ACC112 (cell line): ENCODE data around the gene FSTL4.

Source experiments
- H2AFZ ChIP-seq: fragments of 200-600 bp; sonication (generic); one replicate; pipeline ENCODE4 v1.6.0; 2017; ENCODE audit warnings: antibody characterized with exemption, low read length; ENCODE audit not compliant: unreplicated experiment
- H3K27ac ChIP-seq: fragments of 200-600 bp; sonication (generic); 2 replicates; pipeline ENCODE4 v1.5.1; 2014; ENCODE audit warnings: low read depth, mild to moderate bottlenecking, antibody characterized with exemption, low read length, moderate library complexity
- H3K27me3 ChIP-seq: fragments of 200-600 bp; sonication (generic); 2 replicates; pipeline ENCODE4 v1.6.1; 2014; ENCODE audit warnings: mild to moderate bottlenecking, antibody characterized with exemption, low read length, moderate library complexity, mixed read lengths; ENCODE audit not compliant: insufficient read depth
- H3K36me3 ChIP-seq: fragments of 200-600 bp; sonication (generic); 2 replicates; pipeline ENCODE4 v1.6.1; 2016; ENCODE audit warnings: mild to moderate bottlenecking, antibody characterized with exemption, low read length, moderate library complexity, mixed read lengths; ENCODE audit not compliant: insufficient read depth
- H3K4me1 ChIP-seq: fragments of 200-600 bp; sonication (generic); one replicate; pipeline ENCODE4 v1.6.1; 2016; ENCODE audit warnings: low read length, mixed read lengths; ENCODE audit not compliant: insufficient read depth, unreplicated experiment, control insufficient read depth
- H3K4me3 ChIP-seq: fragments of 200-600 bp; sonication (generic); 2 replicates; pipeline ENCODE4 v1.5.1; 2014; ENCODE audit warnings: mild to moderate bottlenecking, low read depth, low read length
- H3K79me2 ChIP-seq: fragments of 200-600 bp; sonication (generic); one replicate; pipeline ENCODE4 v1.6.0; 2016; ENCODE audit warnings: low read length; ENCODE audit not compliant: control insufficient read depth, unreplicated experiment, insufficient read depth

The FSTL4 gene

DNA sequence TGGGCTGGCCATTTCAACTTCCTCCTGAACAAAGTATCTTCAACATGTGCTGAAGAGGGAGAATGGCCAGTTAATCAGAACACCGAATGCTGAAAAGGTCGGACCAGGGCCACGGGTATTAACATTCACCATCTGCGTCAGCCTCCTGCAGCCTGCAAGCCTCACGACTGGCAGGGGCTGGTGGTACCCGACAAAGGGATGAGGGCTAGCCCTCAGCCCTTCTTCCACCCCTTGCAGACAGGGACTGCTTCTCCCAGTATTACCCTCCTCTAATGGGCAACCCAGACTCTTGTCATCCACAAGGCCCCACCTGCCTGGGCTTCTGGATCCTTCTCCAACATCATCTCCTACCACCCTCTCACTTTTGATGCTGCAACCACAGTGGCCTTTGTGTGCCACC, 246.6 kb downstream of the FSTL4 start:
- no peak overlapping the region for H2AFZ ChIP-seq
- no peak overlapping the region for H3K4me3 ChIP-seq
- no peaks in the 10 kb centered on the region for H3K36me3 ChIP-seq
- no peaks in the 10 kb centered on the region for H3K4me1 ChIP-seq
- H3K79me2 ChIP-seq = no peaks in the 10 kb centered on the region
- H3K27ac ChIP-seq = no peak overlapping the region
- H3K27me3 ChIP-seq = peaks cover 76% of the 10 kb centered on the region

DNA sequence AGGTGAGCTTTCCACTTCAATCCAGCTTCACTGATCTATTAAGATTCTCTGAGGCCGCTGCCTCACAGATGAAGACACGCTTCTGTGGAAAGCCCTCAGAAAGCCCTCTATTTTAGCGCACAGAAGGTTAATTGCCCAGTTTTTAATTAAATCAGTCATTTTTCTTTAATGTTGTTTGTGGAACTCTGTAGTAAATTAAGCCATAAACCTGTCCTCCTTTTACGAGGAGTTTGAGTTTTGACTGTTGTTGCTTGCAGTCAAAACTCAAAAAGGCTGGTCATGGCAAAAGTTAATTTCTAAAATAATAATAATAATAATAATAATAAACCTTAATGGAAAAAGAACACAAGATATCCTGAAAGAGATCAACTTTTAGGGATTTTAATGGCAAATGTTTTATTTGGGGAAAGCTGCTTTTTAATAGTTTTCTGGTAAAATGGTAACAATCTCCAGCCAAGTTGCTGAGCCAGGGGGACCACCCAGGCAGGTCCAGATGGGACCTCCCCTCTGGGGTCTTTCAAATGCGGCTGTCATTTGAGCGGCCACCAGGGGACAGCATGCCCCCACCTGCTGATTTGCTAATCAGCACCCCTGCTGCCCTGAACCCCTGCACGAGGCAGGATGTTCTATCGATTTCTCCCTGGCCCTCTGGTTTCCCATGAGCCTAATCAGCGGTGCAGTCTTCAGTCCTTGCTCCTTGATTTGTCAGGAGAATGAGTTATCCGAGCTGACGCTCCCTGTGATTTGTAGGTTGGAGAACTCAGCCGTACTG, 247.2 kb downstream of the FSTL4 start:
- Histone ChIP-seq H3K4me1 (no peaks in the 10 kb centered on the region), H3K36me3 (no peaks in the 10 kb centered on the region), H3K27me3 (peaks cover 82% of the 10 kb centered on the region), H3K79me2 (no peaks in the 10 kb centered on the region), H3K27ac (no peak overlapping the region), H2AFZ (no peak overlapping the region), H3K4me3 (no peak overlapping the region)

DNA sequence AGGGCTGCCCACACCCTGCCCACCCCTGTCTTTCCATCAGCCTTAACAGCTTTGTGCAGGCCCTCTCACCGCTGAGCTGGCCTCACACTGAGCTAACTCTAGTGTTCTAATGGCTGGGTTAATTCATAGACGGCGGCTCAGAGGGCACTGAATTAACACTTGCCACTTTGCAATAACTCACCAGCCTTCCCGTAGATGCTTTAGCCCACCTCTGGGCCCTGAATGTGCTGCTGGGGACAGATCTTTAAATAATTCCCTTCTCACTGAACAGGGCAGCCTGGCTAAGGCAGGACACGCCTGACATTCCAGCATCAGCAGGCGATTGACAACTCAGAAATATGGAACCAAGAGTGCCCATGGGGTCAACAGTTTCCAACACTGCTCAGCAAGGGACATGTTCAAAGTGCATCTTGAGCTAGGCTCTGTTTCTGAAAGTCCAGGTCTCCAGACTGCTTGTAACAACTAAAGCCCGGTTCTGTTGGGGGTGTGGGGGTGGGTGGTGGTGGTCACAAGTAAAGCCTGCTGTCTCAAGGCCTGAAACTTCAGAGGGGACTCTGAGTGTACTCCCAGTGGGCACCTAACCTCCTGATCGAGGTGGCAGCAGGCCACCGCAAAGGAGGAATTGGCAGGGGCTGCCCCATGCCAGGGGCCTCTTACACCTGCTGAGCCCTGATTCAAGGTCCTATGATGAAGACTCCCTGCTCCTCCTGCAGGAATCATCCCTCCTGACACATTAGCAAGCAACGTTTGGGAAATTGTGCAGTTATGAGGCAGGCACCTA, 248.3 kb downstream of the FSTL4 start:
- H3K4me1 ChIP-seq = no peaks in the 10 kb centered on the region
- no peak overlapping the region for H2AFZ ChIP-seq
- no peak overlapping the region for H3K4me3 ChIP-seq
- no peak overlapping the region for H3K27ac ChIP-seq
- H3K36me3 ChIP-seq = no peaks in the 10 kb centered on the region
- peaks cover 92% of the 10 kb centered on the region for H3K27me3 ChIP-seq
- no peaks in the 10 kb centered on the region for H3K79me2 ChIP-seq

DNA sequence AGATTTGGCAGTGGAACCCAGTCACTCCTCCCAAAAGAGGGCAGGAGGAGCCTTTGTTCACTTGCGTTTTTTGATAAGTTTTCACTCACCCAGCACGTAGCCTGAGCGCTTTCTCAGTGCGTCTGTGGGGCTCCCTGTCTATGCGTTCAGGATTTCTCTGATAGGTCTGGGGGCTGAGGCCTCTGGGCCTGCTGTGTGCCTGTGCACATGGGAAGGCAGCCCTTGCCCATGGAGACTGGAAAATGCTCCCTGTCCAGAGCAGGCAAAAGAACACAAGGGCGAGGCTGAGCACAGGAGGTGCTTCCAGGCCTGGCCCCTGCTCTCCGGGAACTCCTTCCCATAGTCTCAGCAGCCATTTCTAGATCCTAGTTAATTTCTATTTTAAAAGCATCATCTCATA, 249.9 kb downstream of the FSTL4 start:
- H2AFZ ChIP-seq = no peak overlapping the region
- no peaks in the 10 kb centered on the region for H3K4me1 ChIP-seq
- H3K79me2 ChIP-seq = no peaks in the 10 kb centered on the region
- H3K4me3 ChIP-seq = no peak overlapping the region
- H3K27ac ChIP-seq = no peak overlapping the region
- H3K27me3 ChIP-seq = peaks cover 85% of the 10 kb centered on the region
- H3K36me3 ChIP-seq = no peaks in the 10 kb centered on the region

DNA sequence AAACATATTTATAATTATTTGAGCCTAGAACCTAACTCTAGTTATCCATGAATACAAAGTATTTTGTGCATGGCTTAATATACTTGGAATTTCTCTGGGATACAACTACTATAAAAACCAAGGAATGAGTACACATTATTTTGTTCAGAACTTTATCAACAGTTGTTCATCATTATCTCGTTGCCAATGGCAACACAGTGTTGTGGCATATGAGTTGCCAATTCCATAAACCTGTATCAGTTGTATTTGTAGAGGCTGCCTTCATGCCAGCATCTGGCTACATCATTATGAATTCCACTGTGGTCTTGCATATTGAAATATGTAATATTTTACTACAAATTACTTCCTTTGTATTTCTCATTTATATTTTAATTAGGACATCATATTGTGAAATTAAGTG, 250.4 kb downstream of the FSTL4 start:
- peaks cover 80% of the 10 kb centered on the region for H3K27me3 ChIP-seq
- no peaks in the 10 kb centered on the region for H3K4me1 ChIP-seq
- H2AFZ ChIP-seq = no peak overlapping the region
- no peak overlapping the region for H3K27ac ChIP-seq
- H3K36me3 ChIP-seq = no peaks in the 10 kb centered on the region
- no peaks in the 10 kb centered on the region for H3K79me2 ChIP-seq
- no peak overlapping the region for H3K4me3 ChIP-seq

DNA sequence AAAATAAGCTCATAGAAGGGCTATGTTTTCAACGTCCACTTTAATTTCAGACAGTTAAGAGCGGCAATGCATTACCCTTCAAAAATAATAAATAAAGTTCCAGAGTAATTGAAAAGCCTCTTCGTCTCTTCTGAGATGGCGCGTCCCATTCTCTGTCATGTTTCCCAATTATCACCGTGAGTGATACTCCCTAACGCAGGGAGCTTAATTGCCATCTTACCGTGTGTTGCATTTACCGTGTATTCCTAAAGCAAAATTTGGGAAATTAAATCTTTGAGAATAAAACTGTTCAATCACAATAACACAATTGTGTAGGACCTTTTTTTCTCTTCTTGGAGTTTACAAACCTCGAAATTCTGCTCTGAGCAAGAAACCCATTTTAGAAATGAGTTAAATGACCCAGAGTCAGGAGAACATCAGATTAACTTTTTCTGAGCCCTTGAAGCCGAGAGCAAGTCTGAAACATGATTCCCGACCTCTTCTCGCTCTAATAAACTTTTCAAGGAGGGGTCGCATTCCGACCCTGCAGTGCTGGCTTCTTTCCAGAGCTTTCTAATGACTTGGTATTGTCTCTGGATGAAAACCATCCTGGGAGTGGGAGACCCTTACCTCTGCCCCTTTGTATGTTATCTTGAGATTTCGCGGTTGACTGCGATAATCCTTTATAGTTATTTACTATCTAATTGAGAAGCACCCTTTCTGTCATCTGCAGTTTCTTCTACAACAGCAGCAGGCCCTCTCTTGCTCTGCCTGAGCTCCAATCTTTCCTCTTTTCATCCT, 251.5 kb downstream of the FSTL4 start:
- no peaks in the 10 kb centered on the region for H3K4me1 ChIP-seq
- peaks cover 71% of the 10 kb centered on the region for H3K27me3 ChIP-seq
- H3K4me3 ChIP-seq = no peak overlapping the region
- no peaks in the 10 kb centered on the region for H3K36me3 ChIP-seq
- H3K27ac ChIP-seq = no peak overlapping the region
- H2AFZ ChIP-seq = no peak overlapping the region
- no peaks in the 10 kb centered on the region for H3K79me2 ChIP-seq

DNA sequence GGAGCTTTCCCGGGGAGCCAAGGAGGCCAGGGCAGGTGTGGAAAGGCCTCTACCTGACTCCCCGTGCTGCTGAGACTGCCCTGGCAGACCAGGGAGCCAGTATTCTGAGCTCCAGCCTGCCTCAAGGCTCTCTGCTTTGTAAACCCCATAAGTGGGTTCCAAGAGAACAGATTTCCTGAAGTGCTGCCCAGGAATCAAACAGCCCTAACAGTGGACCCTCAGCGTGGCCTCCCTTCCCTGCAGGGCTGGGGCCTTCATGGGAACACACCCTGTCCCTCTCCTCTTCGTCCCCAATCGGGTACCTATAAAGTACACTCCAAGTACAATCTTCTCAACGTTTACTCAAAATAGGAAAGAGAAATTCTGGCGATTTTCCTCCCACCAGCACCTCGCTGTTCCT, 252.5 kb downstream of the FSTL4 start:
- Histone ChIP-seq H3K27me3 (peaks cover 63% of the 10 kb centered on the region), H2AFZ (no peak overlapping the region)

DNA sequence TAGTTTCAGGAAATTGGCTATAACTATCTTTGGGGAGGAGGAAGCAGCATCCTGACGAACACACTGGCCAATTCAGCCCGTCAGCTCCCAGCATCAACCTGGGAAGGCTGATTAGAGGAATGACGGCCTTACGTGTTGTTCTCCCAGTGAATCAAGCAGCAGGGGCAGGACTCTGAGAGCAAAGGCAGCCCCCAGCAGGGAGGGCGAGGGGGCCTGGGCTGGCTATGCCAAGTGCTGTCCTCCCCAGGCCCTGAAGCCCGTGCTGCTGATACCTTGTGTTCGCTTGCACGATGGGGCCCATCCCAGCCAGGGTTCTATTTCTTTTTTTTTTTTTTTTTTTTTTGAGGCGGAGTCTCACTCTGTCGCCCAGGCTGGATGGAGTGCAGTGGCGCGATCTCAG, 254.1 kb downstream of the FSTL4 start:
- H3K4me3 ChIP-seq = no peak overlapping the region
- no peak overlapping the region for H2AFZ ChIP-seq
- peaks cover 48% of the 10 kb centered on the region for H3K27me3 ChIP-seq
- no peaks in the 10 kb centered on the region for H3K79me2 ChIP-seq
- no peaks in the 10 kb centered on the region for H3K4me1 ChIP-seq
- no peaks in the 10 kb centered on the region for H3K36me3 ChIP-seq
- H3K27ac ChIP-seq = no peak overlapping the region

More for the DNA sequence above, 252.5 kb downstream of the FSTL4 start:
- no peak overlapping the region for H3K4me3 ChIP-seq
- no peaks in the 10 kb centered on the region for H3K4me1 ChIP-seq
- no peak overlapping the region for H3K27ac ChIP-seq
- H3K79me2 ChIP-seq = no peaks in the 10 kb centered on the region
- H3K36me3 ChIP-seq = no peaks in the 10 kb centered on the region

DNA sequence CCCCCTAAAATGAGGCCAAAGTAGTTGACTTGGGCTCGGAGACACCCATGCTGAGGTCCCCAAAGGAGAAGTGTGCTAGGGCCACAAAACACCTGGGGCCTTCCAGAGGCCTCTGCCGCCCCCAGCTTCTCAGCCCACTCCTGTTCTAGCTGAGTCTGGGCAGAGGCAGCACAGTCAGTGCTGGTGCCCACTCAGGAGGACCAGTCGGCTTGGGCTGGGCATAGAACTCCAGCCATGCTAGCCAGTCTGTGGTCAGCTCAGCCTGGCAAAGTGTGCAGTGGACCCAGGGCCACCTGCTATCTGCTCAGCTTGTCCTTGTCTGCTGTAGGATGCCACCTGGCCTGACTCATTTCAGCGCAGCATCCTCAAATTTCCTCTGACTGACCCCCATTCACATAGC, 254.6 kb downstream of the FSTL4 start:
- no peaks in the 10 kb centered on the region for H3K4me1 ChIP-seq
- H3K27ac ChIP-seq = no peak overlapping the region
- no peak overlapping the region for H3K4me3 ChIP-seq
- no peaks in the 10 kb centered on the region for H3K79me2 ChIP-seq
- H3K27me3 ChIP-seq = peaks cover 43% of the 10 kb centered on the region
- no peaks in the 10 kb centered on the region for H3K36me3 ChIP-seq
- no peak overlapping the region for H2AFZ ChIP-seq

DNA sequence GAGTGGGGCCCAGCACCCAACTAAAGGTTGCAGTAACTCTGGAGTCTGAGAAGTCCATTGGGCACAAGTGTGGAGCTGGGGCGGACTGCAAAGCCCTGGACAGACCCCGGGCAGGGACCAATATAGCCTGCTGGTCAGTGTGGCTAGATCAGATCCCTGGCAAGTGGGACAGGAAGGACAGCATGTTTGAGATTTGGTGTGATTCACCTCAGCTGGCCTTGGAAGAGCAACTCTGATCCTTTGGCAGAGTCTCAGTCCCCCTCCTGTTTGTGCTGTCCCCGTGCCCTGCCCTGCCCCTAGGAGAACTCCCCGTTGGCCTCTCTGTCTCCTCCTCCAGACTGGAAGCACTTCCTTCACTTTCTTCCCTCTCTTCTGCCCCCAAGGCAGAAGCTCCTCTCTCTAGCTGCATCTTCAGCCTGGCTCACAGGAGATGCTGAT, 255.3 kb downstream of the FSTL4 start:
- Histone ChIP-seq H2AFZ (no peak overlapping the region), H3K4me1 (no peaks in the 10 kb centered on the region), H3K36me3 (no peaks in the 10 kb centered on the region), H3K27ac (no peak overlapping the region), H3K27me3 (peaks cover 36% of the 10 kb centered on the region), H3K79me2 (no peaks in the 10 kb centered on the region), H3K4me3 (no peak overlapping the region)
